Fibroblast of mammary gland (primary cell): ENCODE data around the gene TBXT.

ENCODE experiments used
- DNase-seq: peaks from one replicate; pipeline ENCODE4 v3.0.0-alpha.2; 2010; ENCODE audit warnings: low read depth
- H3K4me3 ChIP-seq: 2 replicates; pipeline ENCODE4 v1.5.1; 2011; ENCODE audit warnings: low read depth, mild to moderate bottlenecking, low read length, moderate library complexity; ENCODE audit not compliant: control insufficient read depth
- CTCF ChIP-seq: conservative IDR thresholded peaks from 2 replicates; pipeline ENCODE4 v1.5.1; 2011; ENCODE audit warnings: low read depth, low read length, inconsistent platforms; ENCODE audit not compliant: control insufficient read depth, insufficient read depth

Gene TBXT

GRCh38 chr6:166165558-166166313 lies 1.9 kb downstream of the TBXT start:
- H3K4me3 ChIP-seq, result no peak overlapping the region
- no peak for DNase-seq
- no peak for TF ChIP-seq CTCF

DNA sequence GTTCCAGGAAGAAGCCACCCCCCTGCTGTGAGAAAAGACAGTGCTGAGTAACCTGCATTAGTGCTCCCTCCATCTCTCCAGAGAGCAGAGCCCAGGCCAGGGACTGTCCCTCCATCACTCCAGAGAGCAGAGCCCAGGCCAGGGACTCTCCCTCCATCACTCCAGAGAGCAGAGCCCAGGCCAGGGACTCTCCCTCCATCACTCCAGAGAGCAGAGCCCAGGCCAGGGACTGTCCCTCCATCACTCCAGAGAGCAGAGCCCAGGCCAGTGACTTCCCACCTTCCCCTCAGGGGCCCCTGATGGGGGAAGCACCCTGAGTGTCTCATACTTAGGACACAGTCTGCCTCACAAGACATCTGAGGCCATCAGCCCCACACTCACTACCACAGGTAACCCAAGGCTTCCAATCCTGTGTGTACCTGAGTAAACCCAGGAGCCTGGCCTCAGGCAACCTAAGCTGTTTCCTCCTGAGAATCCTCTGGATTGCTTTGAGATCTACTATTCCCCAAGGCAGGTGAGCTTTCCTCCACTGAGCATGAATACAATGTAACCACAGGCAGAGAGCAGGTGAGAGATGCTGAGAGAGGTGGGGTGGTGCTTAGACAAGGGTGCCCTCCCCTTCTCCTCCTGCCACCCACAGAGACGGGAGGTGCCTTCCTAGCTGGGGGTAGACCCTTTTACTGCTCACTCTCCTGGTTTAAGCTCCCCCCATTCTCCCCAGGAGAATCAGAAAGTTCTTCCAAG lies 4.9 kb downstream of the TBXT start:
- DNase-seq, result no peak
- no peak for TF ChIP-seq CTCF
- no peak overlapping the region for H3K4me3 ChIP-seq

DNA sequence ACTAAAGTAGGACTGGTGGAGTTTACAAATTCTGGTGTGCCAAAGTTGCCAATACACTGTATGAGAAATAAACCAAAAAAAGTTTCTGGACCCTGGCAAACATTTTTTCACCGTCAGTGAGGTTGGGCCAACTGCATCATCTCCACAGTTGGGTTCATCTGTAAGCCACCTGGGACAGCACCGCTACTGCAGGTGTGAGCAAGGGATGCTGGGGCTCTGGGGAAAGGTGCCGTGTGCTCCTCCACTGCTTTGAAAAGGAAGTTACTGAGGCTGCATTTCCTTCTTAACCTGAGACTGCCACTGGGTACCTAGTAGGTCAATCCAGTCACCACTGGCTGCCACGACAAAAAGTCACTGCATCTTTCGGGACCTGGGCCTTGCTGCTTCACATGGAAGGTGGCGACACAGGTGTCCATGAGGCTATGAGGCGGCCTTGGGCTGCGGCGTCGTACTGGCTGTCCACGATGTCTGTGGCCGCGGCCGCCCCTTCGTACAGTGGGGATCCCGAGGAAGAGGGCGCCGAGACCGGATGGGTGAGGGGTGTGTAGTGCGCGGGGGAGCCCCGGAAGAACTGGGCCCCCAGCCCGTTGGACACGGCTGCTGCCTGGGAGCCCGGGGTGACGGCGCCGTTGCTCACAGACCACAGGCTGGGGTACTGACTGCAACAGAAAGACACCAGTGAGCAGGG lies 9.6 kb downstream of the TBXT start:
- TF ChIP-seq CTCF, result no peak
- no peak for DNase-seq
- H3K4me3 ChIP-seq, result no peak overlapping the region

GRCh38 chr6:166156942-166157341 lies 10.7 kb downstream of the TBXT start:
- no peak overlapping the region for H3K4me3 ChIP-seq
- peak; percentile 25 for TF ChIP-seq CTCF
- DNase-seq, result peak; percentile 10

DNA sequence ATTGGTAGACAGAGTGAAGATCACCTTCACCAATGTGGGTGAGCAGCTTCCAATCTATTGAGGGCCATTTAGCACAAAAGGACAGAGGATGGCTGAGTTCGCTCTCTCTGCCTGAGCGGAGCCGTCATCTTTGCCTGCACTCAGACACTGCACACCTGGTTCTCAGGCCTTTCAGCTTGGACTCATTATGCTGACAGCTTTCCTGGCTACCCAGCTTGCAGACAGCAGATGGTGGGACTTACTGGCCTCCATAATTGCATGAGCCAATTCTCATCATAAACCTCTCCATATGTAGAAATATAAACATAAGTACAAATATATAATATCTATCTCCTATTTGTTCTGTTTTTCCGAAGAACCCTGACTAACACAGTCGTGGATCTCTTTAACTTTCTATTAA lies 13.7 kb downstream of the TBXT start:
- H3K4me3 ChIP-seq, result no peak overlapping the region
- DNase-seq, result no peak
- TF ChIP-seq CTCF, result no peak

DNA sequence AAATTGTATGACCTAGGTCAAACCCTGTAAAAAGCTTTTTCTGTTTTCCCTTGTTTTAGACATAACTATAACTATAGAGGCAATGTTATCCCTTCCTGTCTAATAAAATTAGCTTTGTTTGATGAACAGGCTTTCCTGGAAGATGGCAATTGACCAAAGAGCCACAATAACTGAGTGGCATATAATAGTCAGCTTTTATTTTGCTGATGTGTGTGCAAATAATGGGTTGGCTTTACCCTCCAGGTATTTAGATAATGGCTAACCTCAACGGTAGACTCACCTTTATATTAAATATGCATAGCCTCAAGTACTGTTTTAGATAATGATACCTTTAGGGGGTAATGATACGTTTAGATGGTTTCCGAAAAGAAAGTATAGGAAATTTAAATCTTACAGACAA lies 15.0 kb downstream of the TBXT start:
- no peak for TF ChIP-seq CTCF
- no peak for DNase-seq
- no peak overlapping the region for H3K4me3 ChIP-seq
